Tibial artery (tissue), 4 donors: Measurements from ENCODE around the gene MYD88.

ENCODE experiments used
- DNase-seq, 2 donors: peaks; one replicate each; pipeline ENCODE4 v3.0.0-alpha.2; 2019
- H3K27ac ChIP-seq, 2 donors: fragments of 200-600 bp; sonication (generic) in 1 of 2; 1 replicate in 1 of 2; 2 replicates in 1 of 2; pipeline ENCODE4 v1.5.1; 2018 to 2019; ENCODE audit warnings: mild to moderate bottlenecking in 1 of 2
- H3K27me3 ChIP-seq, 2 donors: fragments of 200-600 bp; sonication (generic) in 1 of 2; one replicate each; pipeline versions ENCODE4 v1.5.1 to v1.6.0; 2016 to 2019
- H3K36me3 ChIP-seq, 3 donors: fragments of 200-600 bp; sonication (generic) in 2 of 3; one replicate each; pipeline ENCODE4 v1.5.1; 2016 to 2019; ENCODE audit warnings: mild to moderate bottlenecking in 2 of 3
- H3K4me1 ChIP-seq, 4 donors: fragments of 200-600 bp; sonication (generic) in 2 of 4; 1 replicate in 3 of 4; 2 replicates in 1 of 4; pipeline ENCODE4 v1.5.1; 2016 to 2019
- H3K4me3 ChIP-seq, 2 donors: fragments of 200-600 bp; sonication (generic) in 1 of 2; 1 replicate in 1 of 2; 2 replicates in 1 of 2; pipeline ENCODE4 v1.5.1; 2018 to 2019; ENCODE audit warnings: mild to moderate bottlenecking in 2 of 2
- H3K9me3 ChIP-seq, 3 donors: fragments of 200-600 bp; sonication (generic) in 1 of 3; one replicate each; pipeline ENCODE4 v1.5.1; 2016 to 2019
- CTCF ChIP-seq, 2 experiments: fragments of 200-600 bp in 1 of 2; fragments of 450-650 bp in 1 of 2; IDR thresholded peaks; one replicate each; pipeline ENCODE4 v1.5.1; 2017 to 2019; ENCODE audit warnings: antibody characterized with exemption in 2 of 2, mild to moderate bottlenecking in 1 of 2, moderate library complexity in 1 of 2
- intact Hi-C: fragments of 100-400 bp; cut with DNase I; formaldehyde crosslinking; loops from one replicate; pipeline ENCODE4 v1.15.0; 2023; ENCODE audit warnings: low total_unique reads

The MYD88 gene

GRCh38 chr3:38168151-38169026, 29.9 kb downstream of the MYD88 start:
- intact Hi-C loops, result loop anchor here (10.0 kb wide), 3 partner anchors 134 to 314 kb away; partner anchors contain the start of gene DLEC1
- Histone ChIP-seq H3K27me3 (no peaks in the 10 kb centered on the region), H3K36me3 (no peaks in the 10 kb centered on the region), H3K4me1 (peaks cover 0 to 67% (median 22%) of the 10 kb centered on the region in 4 donors), H3K27ac (peak overlapping the region in 1 of 2 donors; percentile 27), H3K4me3 (no peak overlapping the region), H3K9me3 (no peaks in the 10 kb centered on the region)
- no peak for DNase-seq
- TF ChIP-seq CTCF (IDR thresholded peaks at IDR 0.05), result no peak

DNA sequence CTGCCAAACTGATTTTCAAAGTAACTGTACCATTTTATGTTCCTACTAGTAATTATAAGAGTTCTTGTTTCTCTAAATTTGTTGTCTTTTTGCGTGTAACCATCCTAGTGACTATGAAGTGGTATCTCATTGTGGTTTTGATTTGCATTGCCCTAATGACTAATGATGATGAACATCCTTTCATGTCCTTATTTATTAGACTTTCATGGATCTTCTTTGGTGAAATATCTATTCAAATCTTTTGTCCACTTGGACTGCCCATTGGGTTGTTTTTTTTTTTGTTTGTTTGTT, 30.5 kb downstream of the MYD88 start:
- no peaks in the 10 kb centered on the region for H3K27me3 ChIP-seq
- no peak for DNase-seq
- H3K36me3 ChIP-seq, result no peaks in the 10 kb centered on the region
- H3K4me1 ChIP-seq, result peaks cover 0 to 67% (median 23%) of the 10 kb centered on the region in 4 donors
- no peak for TF ChIP-seq CTCF (IDR thresholded peaks at IDR 0.05)
- H3K4me3 ChIP-seq, result no peak overlapping the region
- peak overlapping the region in 1 of 2 donors; percentile 27 for H3K27ac ChIP-seq
- intact Hi-C loops, result loop anchor here (10.0 kb wide), 3 partner anchors 134 to 314 kb away; partner anchors contain the start of gene DLEC1
- no peaks in the 10 kb centered on the region for H3K9me3 ChIP-seq

GRCh38 chr3:38170722-38171121, 32.3 kb downstream of the MYD88 start:
- no peaks in the 10 kb centered on the region for H3K9me3 ChIP-seq
- intact Hi-C loops, result no loop called here
- no peak overlapping the region for H3K4me3 ChIP-seq
- H3K4me1 ChIP-seq, result peaks cover 0 to 83% (median 23%) of the 10 kb centered on the region in 4 donors
- H3K27ac ChIP-seq, result no peak overlapping the region
- no peaks in the 10 kb centered on the region for H3K27me3 ChIP-seq
- no peak for TF ChIP-seq CTCF (IDR thresholded peaks at IDR 0.05)
- no peaks in the 10 kb centered on the region for H3K36me3 ChIP-seq
- no peak for DNase-seq

- H3K4me1 ChIP-seq, result peaks cover 0 to 77% (median 17%) of the 10 kb centered on the region in 4 donors
- no peaks in the 10 kb centered on the region for H3K36me3 ChIP-seq
- intact Hi-C loops, result no loop called here
- no peak overlapping the region for H3K27ac ChIP-seq
- no peaks in the 10 kb centered on the region for H3K9me3 ChIP-seq
- no peak for TF ChIP-seq CTCF (IDR thresholded peaks at IDR 0.05)
- H3K27me3 ChIP-seq, result no peaks in the 10 kb centered on the region
- DNase-seq, result no peak
- H3K4me3 ChIP-seq, result no peak overlapping the region
Observed at GRCh38 chr3:38171622-38172021, 33.2 kb downstream of the MYD88 start.

- Histone ChIP-seq H3K4me1 (peaks cover 0 to 54% (median 7%) of the 10 kb centered on the region in 4 donors), H3K27ac (no peak overlapping the region), H3K27me3 (no peaks in the 10 kb centered on the region), H3K9me3 (no peaks in the 10 kb centered on the region), H3K4me3 (no peak overlapping the region), H3K36me3 (no peaks in the 10 kb centered on the region)
- intact Hi-C loops, result no loop called here
- DNase-seq, result no peak
- no peak for TF ChIP-seq CTCF (IDR thresholded peaks at IDR 0.05)
Observed at GRCh38 chr3:38173834-38174418, 35.5 kb downstream of the MYD88 start.
